ENCODE data around the gene PCK1.

The PCK1 gene

DNA sequence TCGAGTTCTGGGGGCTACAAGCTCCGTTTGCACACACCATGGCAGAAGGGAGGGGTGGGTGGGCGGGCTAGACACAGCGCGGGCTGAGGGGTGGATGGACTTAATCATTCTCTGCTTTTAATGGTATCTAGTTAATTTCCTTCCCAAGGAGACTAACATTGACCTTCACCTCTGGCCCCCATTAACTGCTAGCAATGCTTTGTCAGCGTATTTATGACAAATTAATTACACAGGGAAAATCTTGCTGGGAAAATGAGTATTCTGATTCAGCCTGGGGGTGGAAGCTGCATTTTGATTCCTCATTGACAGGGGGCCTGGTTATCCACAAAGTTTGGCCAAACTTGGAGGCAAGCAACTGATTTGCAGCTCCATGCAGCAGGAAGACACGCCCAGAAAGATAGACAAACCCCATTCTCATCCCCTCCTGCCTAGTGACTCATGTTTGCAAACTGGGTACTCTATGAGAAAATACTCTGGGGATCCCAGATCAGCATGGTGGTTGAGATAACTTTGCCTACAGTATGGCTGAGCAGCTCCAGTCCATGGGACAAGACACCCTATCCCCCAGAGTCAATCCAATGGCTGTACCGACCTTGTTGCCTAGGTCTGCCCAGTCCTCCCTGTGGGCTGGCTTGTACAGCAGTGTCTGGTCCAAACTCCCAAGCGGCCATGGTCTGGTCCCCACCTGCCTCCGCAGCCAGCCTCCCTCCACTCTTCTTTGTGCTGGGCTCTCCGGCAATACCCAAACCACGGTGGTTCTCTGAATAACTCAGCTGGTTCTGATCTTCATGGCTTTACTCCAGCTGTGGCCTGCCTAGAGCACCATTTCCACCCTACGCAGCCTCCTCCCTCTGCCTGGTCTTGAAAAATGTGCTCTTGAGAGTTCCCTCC lies 39.7 kb downstream of the PCK1 start:
- ChIA-PET POLR2A (no interaction called here), CTCF (interaction anchor here (1.1 to 13.2 kb wide), 3 partner anchors 9 to 609 kb away, joined by 4 to 303 read pairs (median 270); no protein-coding TSS in a partner anchor)
- DNase-seq (ENCODE audit: low read depth, low spot score) = no peak
- H3K4me3 ChIP-seq (ENCODE audit: low read depth, low read length) = no peak overlapping the region
- no peak for TF ChIP-seq CTCF (IDR thresholded peaks at IDR 0.05; ENCODE audit: insufficient read depth, low read length, missing control alignments)

DNA sequence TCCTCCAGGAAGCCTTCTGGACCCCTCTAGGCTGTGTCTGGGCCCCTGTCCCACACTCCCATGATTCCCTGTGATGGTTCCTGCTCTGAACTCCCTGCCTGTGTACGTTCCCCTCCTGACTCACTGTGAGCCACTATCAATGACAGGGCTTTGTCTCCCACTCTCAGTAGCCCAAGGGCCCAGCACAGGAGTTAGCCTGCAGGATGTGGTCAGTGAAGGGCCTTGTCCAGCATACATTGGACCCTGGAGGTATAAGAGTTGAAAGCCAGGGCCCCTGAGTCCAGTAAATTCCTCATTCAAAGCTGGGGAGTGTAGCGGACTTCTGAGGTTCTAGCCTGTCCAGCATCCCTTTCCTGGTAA lies 40.3 kb downstream of the PCK1 start:
- no peak for TF ChIP-seq CTCF (IDR thresholded peaks at IDR 0.05; ENCODE audit: insufficient read depth, low read length, missing control alignments)
- no peak overlapping the region for H3K4me3 ChIP-seq (ENCODE audit: low read depth, low read length)
- no peak for DNase-seq (ENCODE audit: low read depth, low spot score)
- ChIA-PET POLR2A (no interaction called here), CTCF (interaction anchor here (1.4 to 13.2 kb wide), 3 partner anchors 87 to 608 kb away, joined by 3 to 303 read pairs (median 270); no protein-coding TSS in a partner anchor)

- TF ChIP-seq CTCF (IDR thresholded peaks at IDR 0.05; ENCODE audit: insufficient read depth, low read length, missing control alignments) = no peak
- CTCF ChIA-PET = interaction anchor here (1.0 to 13.2 kb wide), 4 partner anchors 11 to 608 kb away, joined by 3 to 303 read pairs (median 137); no protein-coding TSS in a partner anchor
Measured at GRCh38 chr20:57601737-57602136, 40.8 kb downstream of the PCK1 start.

GRCh38 chr20:57603120-57603519 lies 42.2 kb downstream of the PCK1 start:
- CTCF ChIA-PET = interaction anchor here (13.2 kb wide), 2 partner anchors 89 to 606 kb away, joined by 270 to 303 read pairs; no protein-coding TSS in a partner anchor
- DNase-seq (ENCODE audit: low read depth, low spot score) = no peak
- no peak for TF ChIP-seq CTCF (IDR thresholded peaks at IDR 0.05; ENCODE audit: insufficient read depth, low read length, missing control alignments)
- no peak overlapping the region for H3K4me3 ChIP-seq (ENCODE audit: low read depth, low read length)
- POLR2A ChIA-PET = no interaction called here

More at GRCh38 chr20:57601737-57602136, 40.8 kb downstream of the PCK1 start:
- POLR2A ChIA-PET = interaction anchor here (0.6 kb wide), 1 partner anchor 206 kb away, joined by 3 read pairs; no protein-coding TSS in a partner anchor
- H3K4me3 ChIP-seq (ENCODE audit: low read depth, low read length) = no peak overlapping the region
- DNase-seq (ENCODE audit: low read depth, low spot score) = no peak

DNA sequence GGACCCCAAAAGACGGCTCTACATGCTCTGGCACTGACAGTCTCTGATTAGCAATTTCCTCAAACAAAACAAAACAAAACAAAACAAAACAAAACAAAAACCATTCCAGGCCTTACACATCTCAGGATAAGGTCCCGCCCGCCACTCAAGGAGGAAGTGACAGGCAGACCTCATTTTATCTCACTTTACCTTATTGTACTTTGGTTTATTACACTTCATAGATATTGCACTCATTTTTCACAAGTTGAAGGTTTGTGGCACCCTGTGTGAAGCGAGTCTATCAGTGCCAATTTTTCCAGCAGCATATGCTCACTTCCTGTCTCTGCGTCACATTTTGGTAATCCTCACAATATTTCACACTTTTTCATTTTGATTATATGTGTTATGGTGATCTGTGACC lies 44.1 kb downstream of the PCK1 start:
- no peak for TF ChIP-seq CTCF (IDR thresholded peaks at IDR 0.05; ENCODE audit: insufficient read depth, low read length, missing control alignments)
- no peak overlapping the region for H3K4me3 ChIP-seq (ENCODE audit: low read depth, low read length)
- no peak for DNase-seq (ENCODE audit: low read depth, low spot score)
- ChIA-PET POLR2A (no interaction called here), CTCF (no interaction called here)

DNA sequence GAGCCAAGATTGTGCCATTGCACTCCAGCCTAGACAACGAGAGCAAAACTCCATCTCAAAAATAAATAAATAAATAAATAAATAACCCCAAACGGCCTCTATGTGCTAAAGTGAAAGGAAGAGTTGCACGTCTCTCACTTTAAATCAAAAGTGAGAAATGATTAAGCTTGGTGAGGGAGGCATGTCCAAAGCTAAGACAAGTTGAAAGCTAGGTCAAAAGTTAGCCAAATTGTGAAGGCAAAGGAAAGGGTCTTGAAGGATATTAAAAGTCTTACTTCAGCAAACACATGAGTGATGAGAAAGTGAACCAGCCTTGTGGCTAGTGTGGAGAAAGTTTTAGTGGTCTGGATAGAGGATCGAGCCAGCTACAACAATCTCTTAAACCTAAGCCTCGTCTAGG lies 45.0 kb downstream of the PCK1 start:
- CTCF ChIA-PET = interaction anchor here (0.6 to 1.5 kb wide), 5 partner anchors 9 to 604 kb away, joined by 3 to 7 read pairs (median 3); no protein-coding TSS in a partner anchor
- POLR2A ChIA-PET = interaction anchor here (0.5 kb wide), 1 partner anchor 25 kb away, joined by 3 read pairs; no protein-coding TSS in a partner anchor
- TF ChIP-seq CTCF (IDR thresholded peaks at IDR 0.05; ENCODE audit: insufficient read depth, low read length, missing control alignments) = no peak
- DNase-seq (ENCODE audit: low read depth, low spot score) = no peak
- H3K4me3 ChIP-seq (ENCODE audit: low read depth, low read length) = no peak overlapping the region

Measured in AG04449 (cell line).